ENCODE results near the gene EZR.

EZR gene

GRCh38 chr6:158816329-158816728 is 2.8 kb downstream of the EZR start:
- peaks cover 4% of the 10 kb centered on the region for H3K9me3 Mint-ChIP-seq
- H3K36me3 Mint-ChIP-seq (ENCODE audit: low read depth), result peaks cover 71% of the 10 kb centered on the region
- peaks cover 74% of the 10 kb centered on the region for H3K4me1 Mint-ChIP-seq (ENCODE audit: low read depth)
- peak overlapping the region; percentile 98 for H3K27ac Mint-ChIP-seq
- peak overlapping the region; percentile 95 for H3K4me3 Mint-ChIP-seq
- no peaks in the 10 kb centered on the region for H3K27me3 Mint-ChIP-seq

- H3K36me3 Mint-ChIP-seq (ENCODE audit: low read depth), result peaks cover 75% of the 10 kb centered on the region
- H3K4me3 Mint-ChIP-seq, result peak overlapping the region; percentile 95
- H3K4me1 Mint-ChIP-seq (ENCODE audit: low read depth), result peaks cover 76% of the 10 kb centered on the region
- no peaks in the 10 kb centered on the region for H3K27me3 Mint-ChIP-seq
- H3K27ac Mint-ChIP-seq, result peak overlapping the region; percentile 98
- peaks cover 4% of the 10 kb centered on the region for H3K9me3 Mint-ChIP-seq
Measured at GRCh38 chr6:158815907-158816306, 3.3 kb downstream of the EZR start.

GRCh38 chr6:158815379-158815724 is 3.8 kb downstream of the EZR start:
- H3K27me3 Mint-ChIP-seq, result no peaks in the 10 kb centered on the region
- H3K4me1 Mint-ChIP-seq (ENCODE audit: low read depth), result peaks cover 81% of the 10 kb centered on the region
- peak overlapping the region; percentile 95 for H3K4me3 Mint-ChIP-seq
- peaks cover 80% of the 10 kb centered on the region for H3K36me3 Mint-ChIP-seq (ENCODE audit: low read depth)
- peak overlapping the region; percentile 98 for H3K27ac Mint-ChIP-seq
- H3K9me3 Mint-ChIP-seq, result peaks cover 4% of the 10 kb centered on the region

- H3K27me3 Mint-ChIP-seq, result no peaks in the 10 kb centered on the region
- peak overlapping the region; percentile 95 for H3K4me3 Mint-ChIP-seq
- peaks cover 92% of the 10 kb centered on the region for H3K4me1 Mint-ChIP-seq (ENCODE audit: low read depth)
- peaks cover 99% of the 10 kb centered on the region for H3K36me3 Mint-ChIP-seq (ENCODE audit: low read depth)
- H3K27ac Mint-ChIP-seq, result peak overlapping the region; percentile 83
- no peaks in the 10 kb centered on the region for H3K9me3 Mint-ChIP-seq
Measured at GRCh38 chr6:158813032-158813431, 6.1 kb downstream of the EZR start.

- H3K27me3 Mint-ChIP-seq, result no peaks in the 10 kb centered on the region
- peaks cover 97% of the 10 kb centered on the region for H3K4me1 Mint-ChIP-seq (ENCODE audit: low read depth)
- peaks cover 99% of the 10 kb centered on the region for H3K36me3 Mint-ChIP-seq (ENCODE audit: low read depth)
- peak overlapping the region; percentile 83 for H3K27ac Mint-ChIP-seq
- H3K9me3 Mint-ChIP-seq, result no peaks in the 10 kb centered on the region
- H3K4me3 Mint-ChIP-seq, result peak overlapping the region; percentile 95
Measured at GRCh38 chr6:158812611-158813010, 6.6 kb downstream of the EZR start.

GRCh38 chr6:158810155-158811095 is 8.7 kb downstream of the EZR start:
- Mint-ChIP-seq H3K4me3 (no peak overlapping the region), H3K27me3 (no peaks in the 10 kb centered on the region), H3K36me3 (ENCODE audit: low read depth) (peaks cover 98% of the 10 kb centered on the region), H3K27ac (peak overlapping the region; percentile 19), H3K9me3 (no peaks in the 10 kb centered on the region), H3K4me1 (ENCODE audit: low read depth) (peaks cover 100% of the 10 kb centered on the region)

- peak overlapping the region; percentile 38 for H3K4me3 Mint-ChIP-seq
- H3K4me1 Mint-ChIP-seq (ENCODE audit: low read depth), result peaks cover 100% of the 10 kb centered on the region
- peaks cover 97% of the 10 kb centered on the region for H3K36me3 Mint-ChIP-seq (ENCODE audit: low read depth)
- no peaks in the 10 kb centered on the region for H3K9me3 Mint-ChIP-seq
- no peaks in the 10 kb centered on the region for H3K27me3 Mint-ChIP-seq
- peak overlapping the region; percentile 76 for H3K27ac Mint-ChIP-seq
Measured at GRCh38 chr6:158808941-158809678, 10.1 kb downstream of the EZR start.

- peaks cover 92% of the 10 kb centered on the region for H3K36me3 Mint-ChIP-seq (ENCODE audit: low read depth)
- H3K9me3 Mint-ChIP-seq, result no peaks in the 10 kb centered on the region
- H3K27ac Mint-ChIP-seq, result no peak overlapping the region
- peaks cover 100% of the 10 kb centered on the region for H3K4me1 Mint-ChIP-seq (ENCODE audit: low read depth)
- no peaks in the 10 kb centered on the region for H3K27me3 Mint-ChIP-seq
- H3K4me3 Mint-ChIP-seq, result no peak overlapping the region
Measured at GRCh38 chr6:158808442-158808833, 10.7 kb downstream of the EZR start.

GRCh38 chr6:158807515-158808441 is 11.4 kb downstream of the EZR start:
- Mint-ChIP-seq H3K9me3 (no peaks in the 10 kb centered on the region), H3K36me3 (ENCODE audit: low read depth) (peaks cover 89% of the 10 kb centered on the region), H3K27me3 (no peaks in the 10 kb centered on the region), H3K4me1 (ENCODE audit: low read depth) (peaks cover 99% of the 10 kb centered on the region), H3K4me3 (peak overlapping the region; percentile 29), H3K27ac (peak overlapping the region; percentile 2)

GRCh38 chr6:158805698-158806377 is 13.3 kb downstream of the EZR start:
- peak overlapping the region; percentile 47 for H3K4me3 Mint-ChIP-seq
- peaks cover 99% of the 10 kb centered on the region for H3K4me1 Mint-ChIP-seq (ENCODE audit: low read depth)
- peaks cover 85% of the 10 kb centered on the region for H3K36me3 Mint-ChIP-seq (ENCODE audit: low read depth)
- H3K9me3 Mint-ChIP-seq, result no peaks in the 10 kb centered on the region
- H3K27me3 Mint-ChIP-seq, result no peaks in the 10 kb centered on the region
- peak overlapping the region; percentile 79 for H3K27ac Mint-ChIP-seq

GRCh38 chr6:158804207-158804606 is 15.0 kb downstream of the EZR start:
- Mint-ChIP-seq H3K9me3 (no peaks in the 10 kb centered on the region), H3K36me3 (ENCODE audit: low read depth) (peaks cover 80% of the 10 kb centered on the region), H3K27me3 (no peaks in the 10 kb centered on the region), H3K4me1 (ENCODE audit: low read depth) (peaks cover 99% of the 10 kb centered on the region), H3K27ac (peak overlapping the region; percentile 77), H3K4me3 (peak overlapping the region; percentile 63)

- Mint-ChIP-seq H3K36me3 (ENCODE audit: low read depth) (peaks cover 80% of the 10 kb centered on the region), H3K4me1 (ENCODE audit: low read depth) (peaks cover 99% of the 10 kb centered on the region), H3K27me3 (no peaks in the 10 kb centered on the region), H3K9me3 (no peaks in the 10 kb centered on the region), H3K4me3 (peak overlapping the region; percentile 63), H3K27ac (peak overlapping the region; percentile 77)
Measured at GRCh38 chr6:158803733-158804143, 15.4 kb downstream of the EZR start.

- H3K9me3 Mint-ChIP-seq, result no peaks in the 10 kb centered on the region
- H3K27ac Mint-ChIP-seq, result peak overlapping the region; percentile 75
- no peaks in the 10 kb centered on the region for H3K27me3 Mint-ChIP-seq
- H3K4me1 Mint-ChIP-seq (ENCODE audit: low read depth), result peaks cover 99% of the 10 kb centered on the region
- no peak overlapping the region for H3K4me3 Mint-ChIP-seq
- peaks cover 70% of the 10 kb centered on the region for H3K36me3 Mint-ChIP-seq (ENCODE audit: low read depth)
Measured at GRCh38 chr6:158801655-158802294, 17.4 kb downstream of the EZR start.

Data from stimulated activated naive CD8-positive, alpha-beta T cell treated with anti-CD3 and anti-CD28 coated beads, Interleukin-15, Interleukin-2, amounts not matched to agents 100 ng/mL and 50 ng/mL, for 24 hours (primary cell).